Coronary artery (tissue), 2 donors: Measurements from ENCODE around the gene C19orf25.
"Not testable (repeated sequence)": the region's sequence is repeated elsewhere in the genome, so short reads cannot be mapped to it uniquely, and the experiment has no call there.

Experiments used
- DNase-seq: peaks from one replicate; pipeline ENCODE4 v3.0.0-alpha.2; 2017; ENCODE audit warnings: low spot score
- H3K27ac ChIP-seq, 2 donors: fragments of 200-600 bp; sonication (generic); one replicate each; pipeline ENCODE4 v1.5.1; 2016 to 2019
- H3K4me3 ChIP-seq: fragments of 200-600 bp; sonication (generic); 2 replicates; pipeline ENCODE4 v1.5.1; 2016; ENCODE audit warnings: mild to moderate bottlenecking, moderate library complexity
- CTCF ChIP-seq: fragments of 200-600 bp; sonication (generic); IDR thresholded peaks from one replicate; pipeline ENCODE4 v1.5.1; 2019; ENCODE audit warnings: antibody characterized with exemption

The C19orf25 gene

GRCh38 chr19:1481893-1482360, 2.9 kb upstream of the C19orf25 start:
- no peak overlapping the region for H3K4me3 ChIP-seq
- no peak overlapping the region for H3K27ac ChIP-seq
- TF ChIP-seq CTCF: no peak
- DNase-seq: no peak

- DNase-seq: no peak
- Histone ChIP-seq H3K27ac (no peak overlapping the region), H3K4me3 (no peak overlapping the region)
- TF ChIP-seq CTCF: no peak
Observed at GRCh38 chr19:1481224-1481892, 2.3 kb upstream of the C19orf25 start.

GRCh38 chr19:1477056-1477455, 2.0 kb downstream of the C19orf25 start:
- not testable (repeated sequence) for DNase-seq, H3K27ac ChIP-seq, H3K4me3 ChIP-seq

GRCh38 chr19:1475751-1476437, 3.1 kb downstream of the C19orf25 start:
- TF ChIP-seq CTCF: no peak
- no peak for DNase-seq
- H3K27ac ChIP-seq: no peak overlapping the region
- no peak overlapping the region for H3K4me3 ChIP-seq

GRCh38 chr19:1474765-1475351, 4.2 kb downstream of the C19orf25 start:
- no peak for TF ChIP-seq CTCF
- no peak overlapping the region for H3K27ac ChIP-seq
- no peak for DNase-seq
- H3K4me3 ChIP-seq: no peak overlapping the region

- Histone ChIP-seq H3K27ac (no peak overlapping the region), H3K4me3 (no peak overlapping the region)
- DNase-seq: no peak
Observed at GRCh38 chr19:1474011-1474764, 4.8 kb downstream of the C19orf25 start.

More at GRCh38 chr19:1474011-1474764, 4.8 kb downstream of the C19orf25 start:
- no peak for TF ChIP-seq CTCF
